ENCODE data around the gene PER3.

DNA sequence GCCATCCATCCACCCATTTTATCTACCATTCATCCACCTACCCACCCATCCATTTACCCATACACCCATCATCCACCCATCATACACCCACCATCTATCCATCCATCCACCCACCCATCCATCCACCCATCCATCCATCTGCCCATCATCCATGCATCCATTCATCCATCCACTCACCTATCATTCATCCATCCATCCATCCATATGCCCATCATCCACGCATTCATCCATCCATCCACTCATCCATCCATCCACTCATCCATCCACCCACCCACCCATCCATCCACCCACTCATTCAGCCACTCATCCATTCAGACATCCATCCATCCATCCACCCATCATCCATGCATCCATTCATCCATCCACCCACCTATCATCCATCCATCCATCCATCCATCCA is 100.7 kb downstream of the PER3 start:
- TF ChIP-seq, protein P1, sequence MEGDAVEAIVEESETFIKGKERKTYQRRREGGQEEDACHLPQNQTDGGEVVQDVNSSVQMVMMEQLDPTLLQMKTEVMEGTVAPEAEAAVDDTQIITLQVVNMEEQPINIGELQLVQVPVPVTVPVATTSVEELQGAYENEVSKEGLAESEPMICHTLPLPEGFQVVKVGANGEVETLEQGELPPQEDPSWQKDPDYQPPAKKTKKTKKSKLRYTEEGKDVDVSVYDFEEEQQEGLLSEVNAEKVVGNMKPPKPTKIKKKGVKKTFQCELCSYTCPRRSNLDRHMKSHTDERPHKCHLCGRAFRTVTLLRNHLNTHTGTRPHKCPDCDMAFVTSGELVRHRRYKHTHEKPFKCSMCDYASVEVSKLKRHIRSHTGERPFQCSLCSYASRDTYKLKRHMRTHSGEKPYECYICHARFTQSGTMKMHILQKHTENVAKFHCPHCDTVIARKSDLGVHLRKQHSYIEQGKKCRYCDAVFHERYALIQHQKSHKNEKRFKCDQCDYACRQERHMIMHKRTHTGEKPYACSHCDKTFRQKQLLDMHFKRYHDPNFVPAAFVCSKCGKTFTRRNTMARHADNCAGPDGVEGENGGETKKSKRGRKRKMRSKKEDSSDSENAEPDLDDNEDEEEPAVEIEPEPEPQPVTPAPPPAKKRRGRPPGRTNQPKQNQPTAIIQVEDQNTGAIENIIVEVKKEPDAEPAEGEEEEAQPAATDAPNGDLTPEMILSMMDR (optimal IDR thresholded peaks at IDR 0.05 in 1 of 3, IDR thresholded peaks at IDR 0.05 in 1 of 3, conservative IDR thresholded peaks at IDR 0.05 in 1 of 3; ENCODE audit: extremely low read depth in 1 of 3, insufficient read depth in 2 of 3, low read length in 3 of 3): no peak
- no peak for TF ChIP-seq EZH2 (IDR thresholded peaks at IDR 0.05; ENCODE audit: low read length)
